Mucosa of descending colon (tissue), 3 donors: ENCODE results near the gene CHN1. TPM values are rescaled to one million over a fixed set of nuclear protein-coding genes. Genes with fewer than 3 reads are reported as not detected.

Source experiments
- ATAC-seq: fragments of 200-7000 bp; cut with Tn5 transposase; one replicate; pipeline ENCODE4 v1.9.1; 2020; ENCODE audit warnings: mild to moderate bottlenecking, moderate library complexity
- DNase-seq, 3 donors: peaks; one replicate each; pipeline ENCODE4 v3.0.0-alpha.2; 2020
- H3K36me3 ChIP-seq: fragments of 200-600 bp; one replicate; pipeline ENCODE4 v1.8.0; 2021; ENCODE audit warnings: low read depth, mild to moderate bottlenecking
- H3K4me1 ChIP-seq: fragments of 200-600 bp; one replicate; pipeline ENCODE4 v1.8.0; 2021; ENCODE audit warnings: low read depth, mild to moderate bottlenecking
- H3K4me3 ChIP-seq: fragments of 200-600 bp; one replicate; pipeline ENCODE4 v1.8.0; 2021; ENCODE audit warnings: mild to moderate bottlenecking
- H3K9me3 ChIP-seq: fragments of 200-600 bp; one replicate; pipeline ENCODE4 v1.8.0; 2021; ENCODE audit warnings: mild to moderate bottlenecking
- intact Hi-C, 2 donors: fragments of 100-400 bp; cut with DNase I in 1 of 2; cut with micrococcal nuclease in 1 of 2; formaldehyde crosslinking; loops; one replicate each; pipeline versions ENCODE4 v1.11.0 to v1.11.1; 2022; cut with DNase I, micrococcal nuclease
- total RNA-seq, 3 donors: library from RNA; stranded (reverse); fragmentation: NEBNext Ultra II Directional in 2 of 3; extraction: Animal tissue kit (Norgen Biotek cat#: 25700) in 2 of 3; gene quantifications; one replicate each; pipeline versions ENCODE4 v1.2.1 to v1.2.4, GENCODE V29; 2021 to 2023
- TF ChIP-seq, protein P1 (sequence below): fragments of 200-600 bp; IDR thresholded peaks from one replicate; pipeline ENCODE4 v1.8.0; 2022; ENCODE audit warnings: antibody characterized with exemption, mild to moderate bottlenecking
- donor health status: DM: no; HTN: no; CAD: no; lungs with moderate emphysema.
- donor health status: DM: no; HTN: no; CAD: no.
- donor health status: DM: no; HTN: yes; CAD: no.

CHN1 gene
- total RNA-seq, 3 donors from 2014 or later, result 2.1 to 15.2 (median 3.9) TPM

DNA sequence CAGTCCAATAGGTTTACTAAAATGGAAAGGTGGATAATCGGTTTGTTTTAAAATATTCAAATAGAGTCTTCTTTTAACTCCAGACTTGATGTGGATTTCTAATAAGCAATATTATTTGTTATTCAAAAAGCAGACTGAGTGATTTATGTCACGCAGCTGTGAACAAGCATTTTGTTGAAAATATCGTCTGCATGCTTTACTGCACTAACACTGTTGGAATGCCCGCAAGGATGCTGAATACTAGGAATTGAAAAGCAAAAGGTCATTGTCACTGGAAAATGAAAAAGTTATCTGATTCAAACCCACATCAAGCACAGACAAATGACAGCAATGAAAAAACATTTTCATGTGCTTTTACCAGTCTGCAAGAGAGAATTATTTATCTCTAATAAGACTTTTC, 31.1 kb downstream of the CHN1 start:
- ATAC-seq (no peak), DNase-seq (no peak)
- no peaks in the 10 kb centered on the region for H3K9me3 ChIP-seq
- intact Hi-C loops, result no loop called here
- no peak overlapping the region for H3K4me3 ChIP-seq
- H3K4me1 ChIP-seq, result peaks cover 9% of the 10 kb centered on the region
- no peaks in the 10 kb centered on the region for H3K36me3 ChIP-seq
- TF ChIP-seq, protein P1, sequence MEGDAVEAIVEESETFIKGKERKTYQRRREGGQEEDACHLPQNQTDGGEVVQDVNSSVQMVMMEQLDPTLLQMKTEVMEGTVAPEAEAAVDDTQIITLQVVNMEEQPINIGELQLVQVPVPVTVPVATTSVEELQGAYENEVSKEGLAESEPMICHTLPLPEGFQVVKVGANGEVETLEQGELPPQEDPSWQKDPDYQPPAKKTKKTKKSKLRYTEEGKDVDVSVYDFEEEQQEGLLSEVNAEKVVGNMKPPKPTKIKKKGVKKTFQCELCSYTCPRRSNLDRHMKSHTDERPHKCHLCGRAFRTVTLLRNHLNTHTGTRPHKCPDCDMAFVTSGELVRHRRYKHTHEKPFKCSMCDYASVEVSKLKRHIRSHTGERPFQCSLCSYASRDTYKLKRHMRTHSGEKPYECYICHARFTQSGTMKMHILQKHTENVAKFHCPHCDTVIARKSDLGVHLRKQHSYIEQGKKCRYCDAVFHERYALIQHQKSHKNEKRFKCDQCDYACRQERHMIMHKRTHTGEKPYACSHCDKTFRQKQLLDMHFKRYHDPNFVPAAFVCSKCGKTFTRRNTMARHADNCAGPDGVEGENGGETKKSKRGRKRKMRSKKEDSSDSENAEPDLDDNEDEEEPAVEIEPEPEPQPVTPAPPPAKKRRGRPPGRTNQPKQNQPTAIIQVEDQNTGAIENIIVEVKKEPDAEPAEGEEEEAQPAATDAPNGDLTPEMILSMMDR, result no peak

DNA sequence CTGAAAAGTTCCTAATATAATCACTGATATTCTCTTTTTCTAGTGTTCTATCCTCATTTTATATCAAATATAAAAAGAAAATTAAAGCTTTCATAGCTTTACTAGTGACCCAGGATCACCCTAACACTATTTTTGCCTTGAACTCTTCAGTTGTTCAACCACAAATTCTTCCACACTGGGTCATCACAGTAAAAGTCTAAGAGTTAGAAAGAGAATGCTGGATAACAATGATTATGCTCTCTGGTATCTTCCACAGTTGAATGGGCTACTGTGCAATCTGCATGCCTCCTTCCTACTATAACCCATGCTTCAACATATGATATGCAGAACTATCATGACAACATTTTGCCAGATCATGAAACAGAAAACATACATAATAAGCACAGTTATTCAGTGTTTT, 32.3 kb downstream of the CHN1 start:
- no peak for DNase-seq
- ATAC-seq, result no peak
- Histone ChIP-seq H3K4me1 (peaks cover 9% of the 10 kb centered on the region), H3K36me3 (no peaks in the 10 kb centered on the region), H3K9me3 (no peaks in the 10 kb centered on the region), H3K4me3 (no peak overlapping the region)
- TF ChIP-seq, protein P1, result no peak
- intact Hi-C loops, result no loop called here

DNA sequence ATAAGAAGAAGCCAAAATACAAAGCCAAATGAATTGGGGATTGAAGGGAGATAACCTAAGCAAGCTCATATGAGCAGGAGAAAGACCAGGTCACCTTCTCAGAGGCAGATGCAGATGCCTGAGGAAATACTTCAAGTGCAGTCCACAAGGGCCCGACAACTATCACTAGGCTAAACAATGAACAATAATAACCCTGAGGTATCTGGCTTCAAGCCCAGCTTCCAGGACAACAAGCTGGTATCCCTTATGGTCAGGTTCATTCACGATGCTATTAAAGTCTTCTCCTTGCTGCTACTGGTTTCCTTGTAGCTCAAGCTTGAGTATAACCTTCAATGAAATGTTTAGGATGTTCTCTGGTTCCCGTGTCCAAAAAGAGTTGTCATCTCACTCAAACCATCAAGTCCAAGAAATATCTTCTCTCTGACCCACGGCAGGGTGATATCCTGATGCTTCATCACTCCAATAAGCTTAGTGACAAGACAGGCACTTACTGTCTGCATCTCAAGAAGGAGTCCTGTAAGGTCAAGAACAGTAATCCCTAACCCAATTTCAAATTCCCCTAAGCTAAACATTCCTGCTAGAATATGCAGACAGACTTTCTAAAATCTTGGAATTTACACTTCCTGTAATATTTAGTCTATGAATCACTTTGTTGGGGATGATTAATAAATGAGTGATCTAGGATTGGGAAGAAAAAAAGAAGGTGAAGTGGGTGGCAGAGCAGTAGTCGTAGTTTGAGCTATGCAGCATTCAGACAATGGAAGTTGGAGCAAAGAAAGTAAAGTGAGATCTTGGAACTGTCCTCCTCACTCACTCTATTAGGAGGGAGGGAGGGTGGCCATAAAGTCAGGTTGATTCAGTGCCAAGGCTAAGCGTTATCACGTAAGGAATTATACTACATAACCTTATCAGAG, 33.1 kb downstream of the CHN1 start:
- DNase-seq, result peak in 1 of 3 donors; percentile 72
- intact Hi-C loops, result no loop called here
- H3K4me3 ChIP-seq, result no peak overlapping the region
- no peaks in the 10 kb centered on the region for H3K36me3 ChIP-seq
- no peaks in the 10 kb centered on the region for H3K9me3 ChIP-seq
- peaks cover 9% of the 10 kb centered on the region for H3K4me1 ChIP-seq
- ATAC-seq, result peak; percentile 97
- TF ChIP-seq, protein P1, result no peak

- no peaks in the 10 kb centered on the region for H3K36me3 ChIP-seq
- intact Hi-C loops, result no loop called here
- ATAC-seq (no peak), DNase-seq (no peak)
- H3K9me3 ChIP-seq, result no peaks in the 10 kb centered on the region
- no peak overlapping the region for H3K4me3 ChIP-seq
- TF ChIP-seq, protein P1, result no peak
- peaks cover 9% of the 10 kb centered on the region for H3K4me1 ChIP-seq
Observed at GRCh38 chr2:174970092-174970491, 35.1 kb downstream of the CHN1 start.

GRCh38 chr2:174969091-174969734, 36.0 kb downstream of the CHN1 start:
- TF ChIP-seq, protein P1, result no peak
- H3K9me3 ChIP-seq, result no peaks in the 10 kb centered on the region
- no peak for DNase-seq
- no peak for ATAC-seq
- H3K4me3 ChIP-seq, result no peak overlapping the region
- intact Hi-C loops, result loop anchor here in 1 of 2 donors (5.0 kb wide), 1 partner anchor 102 kb away; no protein-coding TSS in a partner anchor
- H3K4me1 ChIP-seq, result peaks cover 9% of the 10 kb centered on the region
- H3K36me3 ChIP-seq, result no peaks in the 10 kb centered on the region
